GM18498 (cell line): Measurements from ENCODE around the gene METTL2A.
"Not testable (repeated sequence)": the region's sequence is repeated elsewhere in the genome, so short reads cannot be mapped to it uniquely, and the experiment has no call there.

ENCODE experiments used
- ATAC-seq: cut with Tn5 transposase; IDR thresholded peaks from one replicate; pipeline ENCODE4 v1.9.1; 2021; ENCODE audit warnings: mild to moderate bottlenecking, moderate library complexity; ENCODE audit not compliant: unreplicated experiment

METTL2A gene

GRCh38 chr17:62471380-62471880, 47.7 kb downstream of the METTL2A start:
- ATAC-seq: not testable (repeated sequence)

- ATAC-seq: not testable (repeated sequence)
Measured at GRCh38 chr17:62473030-62473982, 49.6 kb downstream of the METTL2A start.

- not testable (repeated sequence) for ATAC-seq
Measured at GRCh38 chr17:62477111-62477510, 53.4 kb downstream of the METTL2A start.

- ATAC-seq: peak; percentile 35
Measured at GRCh38 chr17:62477718-62478408, 54.2 kb downstream of the METTL2A start.

GRCh38 chr17:62478424-62478879, 54.8 kb downstream of the METTL2A start, which contains the start of gene TLK2:
Gene TLK2, plus strand, starts transcription at chr17:62478825. Its CDS starts 2,301 bp downstream, at chr17:62481126.
- peak; percentile 70 for ATAC-seq

GRCh38 chr17:62478880-62479638, 55.4 kb downstream of the METTL2A start:
- peak; percentile 39 for ATAC-seq

GRCh38 chr17:62479639-62480258, 56.1 kb downstream of the METTL2A start:
- not testable (repeated sequence) for ATAC-seq

GRCh38 chr17:62482553-62482952, 58.9 kb downstream of the METTL2A start:
- ATAC-seq: not testable (repeated sequence)

- not testable (repeated sequence) for ATAC-seq
Measured at GRCh38 chr17:62490990-62491389, 67.3 kb downstream of the METTL2A start.

- ATAC-seq: not testable (repeated sequence)
Measured at GRCh38 chr17:62493049-62493655, 69.5 kb downstream of the METTL2A start.

- ATAC-seq: not testable (repeated sequence)
Measured at GRCh38 chr17:62494073-62494472, 70.4 kb downstream of the METTL2A start.

- ATAC-seq: not testable (repeated sequence)
Measured at GRCh38 chr17:62496344-62496743, 72.6 kb downstream of the METTL2A start.

- not testable (repeated sequence) for ATAC-seq
Measured at GRCh38 chr17:62498796-62499195, 75.1 kb downstream of the METTL2A start.
